NCI-H187 (cell line): ENCODE data around the gene OR1D5.
"Not testable (repeated sequence)": the region's sequence is repeated elsewhere in the genome, so short reads cannot be mapped to it uniquely, and the experiment has no call there.

Experiments used
- DNase-seq, 2 experiments: peaks; one replicate each; lab custom pipeline; 2025; lab: John Stamatoyannopoulos, UW

Gene OR1D5

DNA sequence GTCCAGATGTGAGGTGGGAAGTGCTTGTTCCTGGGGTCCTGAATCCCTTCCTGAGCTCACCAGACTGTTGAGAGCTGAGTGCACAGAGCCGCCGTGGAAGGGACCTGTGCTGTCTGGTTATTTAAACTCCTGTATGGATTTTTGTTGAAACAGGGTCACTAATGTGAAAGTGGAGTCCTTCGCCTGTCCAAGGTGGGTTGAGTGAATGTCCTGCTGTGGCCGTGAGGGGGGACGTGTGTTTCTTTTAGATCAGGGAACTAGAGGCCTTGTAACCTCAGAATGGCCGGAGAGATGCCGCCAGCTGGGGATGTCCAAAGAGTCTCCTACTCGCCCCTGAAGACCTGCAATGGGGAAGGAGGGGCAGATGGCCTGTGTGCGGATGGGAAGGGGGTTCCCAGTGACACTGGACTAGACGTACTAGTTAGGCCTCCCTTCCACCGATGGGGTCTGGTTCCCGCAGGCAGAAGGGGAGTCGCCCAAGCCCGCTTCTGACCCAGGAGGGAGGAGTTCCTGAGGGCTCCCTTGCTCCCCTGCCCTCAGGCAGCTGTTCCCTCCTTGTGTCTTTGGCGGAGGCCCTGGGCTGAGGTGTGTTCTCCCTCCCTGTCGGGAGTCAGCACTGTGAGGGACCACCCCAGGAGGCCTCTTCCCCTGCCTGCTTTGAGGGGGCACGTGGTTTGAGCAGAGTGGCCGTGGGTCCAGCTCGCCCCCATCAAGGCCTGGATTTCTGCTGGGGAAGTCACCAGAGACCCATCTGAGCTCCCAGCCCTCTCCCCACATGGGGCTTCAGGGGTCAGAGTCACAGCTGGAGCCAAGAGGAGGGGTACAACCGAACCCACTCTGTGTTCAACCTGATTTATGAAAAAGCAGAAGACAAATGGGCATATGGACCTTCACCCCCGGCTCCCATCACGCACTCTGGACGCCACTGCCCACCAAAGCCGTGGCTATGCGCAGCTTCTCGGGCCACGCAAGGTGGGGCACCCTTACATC is 30.9 kb downstream of the OR1D5 start:
- no peak for DNase-seq

GRCh38 chr17:3030852-3031470 is 32.4 kb downstream of the OR1D5 start:
- not testable (repeated sequence) for DNase-seq

GRCh38 chr17:3030096-3030495 is 33.3 kb downstream of the OR1D5 start:
- DNase-seq = no peak

DNA sequence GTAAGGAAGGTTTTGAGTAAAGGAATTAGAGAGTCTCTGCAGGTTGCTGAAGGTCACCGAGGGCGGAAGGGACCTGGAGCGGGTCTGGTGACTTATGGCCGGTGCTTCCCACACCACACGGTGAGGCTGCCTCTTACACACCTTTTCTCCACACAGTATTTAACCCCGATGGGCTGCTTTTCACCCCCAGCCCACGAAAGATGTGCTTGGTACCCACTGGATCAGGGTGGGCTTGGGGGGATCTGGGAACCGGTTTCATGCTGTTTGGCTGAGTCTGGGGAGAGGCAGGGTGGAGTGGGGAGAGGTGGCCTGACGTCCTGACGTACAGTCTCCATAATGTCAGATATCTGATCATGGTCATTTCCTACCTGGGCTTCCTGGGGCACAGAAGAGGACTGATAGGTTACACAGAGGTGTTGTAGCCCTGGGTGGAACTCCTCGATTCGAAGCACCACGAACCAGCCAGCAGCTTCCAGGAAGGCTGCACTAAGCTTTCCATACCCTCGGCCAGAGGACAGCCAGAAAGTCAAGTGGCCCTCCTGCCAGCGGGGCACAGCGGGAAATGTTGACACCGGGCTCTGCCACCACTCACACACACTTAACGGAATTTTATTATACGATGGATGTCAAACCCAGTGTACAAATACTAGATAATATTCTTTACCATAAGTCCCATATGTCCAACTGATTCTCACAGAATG is 34.0 kb downstream of the OR1D5 start:
- no peak for DNase-seq

DNA sequence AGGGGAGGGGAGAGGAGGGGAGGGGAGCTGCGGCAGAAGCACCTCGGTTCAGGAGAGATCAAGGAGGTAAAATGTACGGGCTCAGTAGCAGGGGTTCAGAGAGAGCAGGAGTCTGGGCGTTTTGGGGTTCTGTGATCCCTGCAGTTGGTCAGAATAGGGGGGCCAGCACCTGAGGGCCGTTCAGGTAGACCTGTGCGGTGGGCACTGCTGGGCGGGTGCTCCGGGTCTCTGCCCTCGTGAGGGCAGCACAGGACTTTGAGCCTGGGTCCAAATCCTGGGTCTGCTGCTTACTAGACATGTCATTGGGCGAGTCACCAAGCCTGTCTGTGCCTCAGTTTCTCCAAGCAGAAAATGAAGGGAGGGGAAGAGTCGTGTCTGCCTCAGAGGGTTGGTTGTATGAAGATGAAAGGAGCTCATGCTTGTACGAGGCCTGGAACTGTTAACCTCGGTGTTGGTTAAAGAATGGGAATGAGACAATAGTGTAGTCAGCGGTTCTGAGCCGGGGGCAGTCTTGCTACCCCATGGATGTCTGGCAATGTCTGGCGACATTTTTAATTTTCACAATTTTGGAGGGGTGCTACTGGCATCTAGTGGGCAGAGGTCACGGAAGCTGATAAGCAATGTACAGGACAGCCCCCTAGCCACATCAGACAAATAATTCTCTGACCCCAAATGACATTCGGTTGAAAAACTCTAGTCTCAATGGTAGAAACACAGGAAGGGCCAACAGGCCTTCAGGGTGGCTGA is 35.4 kb downstream of the OR1D5 start:
- DNase-seq = no peak

DNA sequence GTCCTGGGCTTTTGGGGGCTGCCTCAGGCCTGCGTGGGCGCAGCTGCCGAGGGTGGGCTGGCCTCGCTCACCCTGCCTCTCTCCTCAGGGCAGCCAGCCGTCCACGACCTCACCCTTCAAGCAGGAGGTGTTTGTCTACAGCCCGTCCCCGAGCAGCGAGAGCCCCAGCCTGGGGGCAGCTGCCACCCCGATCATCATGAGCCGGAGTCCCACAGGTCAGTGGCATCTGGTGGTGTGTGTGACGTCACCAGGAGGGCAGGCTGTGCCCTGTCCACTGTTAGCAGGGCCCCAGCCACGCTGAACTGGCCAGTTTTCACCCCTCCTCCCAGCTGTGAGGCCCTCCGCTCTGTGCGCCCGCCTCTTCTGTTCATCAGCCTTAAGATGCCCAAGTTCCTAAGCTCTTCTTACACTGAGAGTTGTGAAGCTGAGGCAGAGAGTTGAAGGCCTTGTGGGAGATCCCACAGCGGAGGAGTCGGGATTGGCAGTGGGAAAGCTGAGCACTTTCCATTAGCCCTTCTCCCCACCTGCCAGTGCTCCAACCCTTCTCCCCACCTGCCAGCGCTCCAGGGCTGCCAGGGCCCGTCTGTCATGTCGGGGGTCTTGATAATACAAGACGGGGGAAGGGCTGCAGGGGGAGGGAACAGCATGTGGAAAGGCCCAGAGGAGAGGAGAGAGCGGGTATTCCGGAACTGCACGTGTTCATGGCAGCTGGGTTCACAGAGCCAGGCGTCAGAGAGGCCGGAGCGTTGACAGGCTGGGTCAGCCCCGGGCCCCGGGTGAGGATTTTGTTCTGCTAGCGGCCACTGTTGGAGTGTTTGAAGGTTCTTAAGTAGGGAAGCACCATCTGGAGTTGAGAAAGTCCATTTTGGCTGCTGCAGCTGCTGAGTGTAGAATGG is 36.3 kb downstream of the OR1D5 start:
- no peak for DNase-seq

GRCh38 chr17:3026125-3026855 is 37.1 kb downstream of the OR1D5 start:
- DNase-seq = no peak

DNA sequence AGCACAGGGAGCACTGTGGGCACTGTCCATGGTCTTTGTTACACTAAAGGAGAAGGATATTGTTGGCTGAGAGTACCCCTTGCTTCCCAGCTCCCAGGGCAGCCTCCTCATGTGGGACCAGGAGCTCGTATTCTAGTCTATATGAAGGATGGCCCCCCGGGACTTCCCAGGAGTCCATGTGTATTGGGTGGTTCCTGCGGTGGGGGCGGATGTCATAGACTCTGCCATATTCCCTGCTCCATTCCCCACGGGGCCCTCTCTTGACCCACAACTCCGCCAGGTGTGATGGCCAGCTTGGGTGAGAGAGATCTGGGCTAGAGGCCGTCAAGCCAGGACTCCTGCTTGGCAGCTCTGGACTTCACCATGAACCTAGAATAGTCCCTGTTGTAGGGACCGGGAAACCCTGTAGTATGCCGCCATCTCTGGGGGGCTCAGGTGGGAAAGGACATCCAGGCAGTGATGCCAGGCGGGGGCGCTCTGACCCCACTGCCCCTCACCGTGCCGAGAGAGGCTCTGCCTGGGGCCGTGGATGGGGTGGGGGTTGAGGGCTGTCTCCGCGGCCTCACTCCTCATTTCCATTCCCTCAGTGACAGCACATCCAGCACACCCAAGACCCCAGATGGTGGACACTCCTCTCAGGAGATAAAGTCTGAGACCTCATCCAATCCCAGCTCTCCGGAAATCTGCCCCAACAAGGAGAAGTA is 37.8 kb downstream of the OR1D5 start:
- DNase-seq = no peak

DNA sequence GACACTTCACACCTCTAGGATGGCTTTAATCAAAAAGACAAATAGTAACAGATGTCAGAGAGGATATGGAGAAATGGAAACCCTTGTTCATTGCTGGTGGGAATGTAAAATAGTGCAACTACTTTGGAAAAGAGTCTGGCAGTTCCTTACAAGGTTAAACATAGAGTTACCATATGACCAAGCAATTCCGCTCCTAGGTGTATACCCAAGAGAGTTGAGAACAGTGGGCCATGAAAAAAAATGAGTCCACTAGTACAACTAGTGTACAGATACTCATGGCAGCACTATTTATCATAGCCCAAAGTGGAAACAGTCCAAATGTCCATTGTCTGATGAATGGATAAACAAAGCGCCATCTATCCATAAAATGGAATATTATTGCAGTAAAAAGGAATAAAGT is 39.1 kb downstream of the OR1D5 start:
- DNase-seq = no peak

- DNase-seq = no peak
Observed at GRCh38 chr17:3022197-3022596, 41.2 kb downstream of the OR1D5 start.

DNA sequence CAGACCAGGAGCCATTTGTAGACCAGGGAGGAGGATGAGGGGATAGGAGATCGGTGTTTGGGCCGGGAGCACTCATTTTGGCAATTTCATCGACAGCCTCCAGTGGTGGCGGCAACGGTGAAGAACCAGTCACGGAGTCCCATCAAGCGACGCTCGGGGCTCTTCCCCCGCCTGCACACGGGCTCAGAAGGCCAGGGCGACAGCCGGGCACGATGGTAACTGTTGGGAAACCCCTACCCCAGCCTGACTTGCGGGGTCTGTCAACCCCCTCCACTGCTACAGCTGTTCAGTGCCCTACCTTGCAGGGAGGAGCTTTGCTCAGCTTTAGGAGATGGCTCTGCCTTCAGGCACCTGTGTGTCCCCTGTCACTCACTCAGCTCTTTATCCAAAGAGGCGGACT is 43.0 kb downstream of the OR1D5 start:
- DNase-seq = no peak

GRCh38 chr17:3019761-3020160 is 43.6 kb downstream of the OR1D5 start:
- no peak for DNase-seq

GRCh38 chr17:3017936-3018335 is 45.5 kb downstream of the OR1D5 start:
- DNase-seq = no peak

- no peak for DNase-seq
Observed at GRCh38 chr17:3015890-3016289, 47.5 kb downstream of the OR1D5 start.

GRCh38 chr17:3012926-3013581 is 50.4 kb downstream of the OR1D5 start:
- peak in 1 of 2 experiments; percentile 4 for DNase-seq
